HCT116 (cell line): ENCODE results near the gene TMEM169. TPM values are rescaled to one million over a fixed set of nuclear protein-coding genes. Genes with fewer than 3 reads are reported as not detected.

Experiments
- ATAC-seq: fragments of 200-7000 bp; cut with Tn5 transposase; 2 replicates; pipeline ENCODE4 v1.9.1; 2020; ENCODE audit warnings: mild to moderate bottlenecking, moderate library complexity
- BruUV-seq: library from RNA; stranded (reverse); fragments of 400-500 nt; replicated peaks from 2 replicates; lab custom pipeline; 2021; lab: Mats Ljungman, UMichigan
- CTCF ChIA-PET: fragments of 300-600 bp; sonication (Branson Sonifier 250); formaldehyde crosslinking; loops from one replicate; lab custom pipeline; 2021; ENCODE audit warnings: antibody characterized with exemption; lab: Charles Lee
- POLR2A ChIA-PET: fragments of 300-600, 350-600 bp; sonication (Branson Sonifier 250); formaldehyde crosslinking; loops from one replicate; lab custom pipeline; 2021; ENCODE audit warnings: antibody characterized with exemption; lab: Charles Lee
- RAD21 ChIA-PET, 2 experiments: fragments of 300-600 bp; sonication (Branson Sonifier 250); formaldehyde crosslinking; loops; one replicate each; lab custom pipeline; 2023; ENCODE audit warnings: low total read pairs in 2 of 2; ENCODE audit not compliant: uncharacterized antibody in 2 of 2, unreplicated experiment in 2 of 2, low non-redundant PET in 1 of 2; lab: Charles Lee
- DNase-seq: peaks from one replicate; pipeline ENCODE4 v3.0.0-alpha.2; 2010; ENCODE audit warnings: low read depth, low spot score
- H2AFZ ChIP-seq: fragments of 200-600 bp; shearing (Covaris generic), sonication (generic); 2 replicates; pipeline ENCODE4 v1.6.1; 2017; ENCODE audit warnings: low read depth, mixed run types, mixed read lengths, antibody characterized with exemption, low read length; ENCODE audit not compliant: poor library complexity, severe bottlenecking
- H3K27ac ChIP-seq: 2 replicates; pipeline ENCODE4 v1.5.1; 2012; ENCODE audit warnings: low read depth, low read length
- H3K27me3 ChIP-seq: fragments of 200-600 bp; sonication (generic); 2 replicates; pipeline ENCODE4 v1.6.1; 2016; ENCODE audit warnings: mixed run types, low read length, mixed read lengths; ENCODE audit not compliant: insufficient read depth
- H3K36me3 ChIP-seq, 2 experiments: fragments of 200-500 bp in 1 of 2; fragments of 200-600 bp in 1 of 2; sonication (Bioruptor generic) in 1 of 2; sonication (generic) in 1 of 2; 2 replicates each; pipeline versions ENCODE4 v1.5.1 to v1.6.1; 2014 to 2016; ENCODE audit warnings: low read length in 2 of 2, inconsistent platforms in 1 of 2, mixed read lengths in 1 of 2, mixed run types in 1 of 2; ENCODE audit not compliant: insufficient read depth in 2 of 2, control insufficient read depth in 1 of 2
- H3K4me1 ChIP-seq, 2 experiments: fragments of 200-600 bp in 1 of 2; sonication (generic) in 1 of 2; 2 replicates each; pipeline versions ENCODE4 v1.5.1 to v1.6.1; 2012 to 2017; ENCODE audit warnings: low read length in 2 of 2, inconsistent platforms in 1 of 2, mild to moderate bottlenecking in 1 of 2, mixed read lengths in 1 of 2, mixed run types in 1 of 2, moderate library complexity in 1 of 2; ENCODE audit not compliant: insufficient read depth in 2 of 2, control insufficient read depth in 1 of 2
- H3K4me2 ChIP-seq: fragments of 200-600 bp; sonication (generic); 2 replicates; pipeline ENCODE4 v1.6.1; 2017; ENCODE audit warnings: mixed run types, low read length, mixed read lengths
- H3K4me3 ChIP-seq, 2 experiments: fragments of 200-600 bp in 1 of 2; sonication (generic) in 1 of 2; replicated peaks in 1 of 2; 2 replicates each; pipeline ENCODE4 v1.5.1; 2011 to 2016; ENCODE audit warnings: low read length in 2 of 2, control low read depth in 1 of 2, low read depth in 1 of 2, mild to moderate bottlenecking in 1 of 2, mixed read lengths in 1 of 2, mixed run types in 1 of 2
- H3K79me2 ChIP-seq: fragments of 200-600 bp; sonication (generic); 2 replicates; pipeline ENCODE4 v1.6.1; 2017; ENCODE audit warnings: mild to moderate bottlenecking, mixed run types, low read length, moderate library complexity, mixed read lengths; ENCODE audit not compliant: insufficient read depth
- H3K9ac ChIP-seq: fragments of 200-600 bp; sonication (generic); 2 replicates; pipeline ENCODE4 v1.6.1; 2016; ENCODE audit warnings: low read length, mixed read lengths
- H3K9me2 ChIP-seq: fragments of 200-600 bp; sonication (generic), shearing (Covaris generic); 2 replicates; pipeline ENCODE4 v1.6.1; 2017; ENCODE audit warnings: mixed run types, mild to moderate bottlenecking, moderate library complexity; ENCODE audit not compliant: insufficient read depth
- H3K9me3 ChIP-seq, 2 experiments: fragments of 200-500 bp in 1 of 2; fragments of 200-600 bp in 1 of 2; sonication (Bioruptor generic) in 1 of 2; sonication (generic) in 1 of 2; 2 replicates each; pipeline ENCODE4 v1.6.1; 2014 to 2017; ENCODE audit warnings: low read length in 2 of 2, mixed read lengths in 2 of 2, inconsistent platforms in 1 of 2, low read depth in 1 of 2, mild to moderate bottlenecking in 1 of 2, mixed run types in 1 of 2, moderate library complexity in 1 of 2; ENCODE audit not compliant: control insufficient read depth in 1 of 2, insufficient read depth in 1 of 2
- H4K20me1 ChIP-seq: fragments of 200-600 bp; sonication (generic), shearing (Covaris generic); 2 replicates; pipeline ENCODE4 v1.6.1; 2017; ENCODE audit warnings: mixed run types, mild to moderate bottlenecking, moderate library complexity; ENCODE audit not compliant: insufficient read depth
- ATF3 ChIP-seq: IDR thresholded peaks from 2 replicates; pipeline ENCODE4 v1.6.1; 2012
- CBX3 ChIP-seq: IDR thresholded peaks from 2 replicates; pipeline ENCODE4 v1.6.1; 2012; ENCODE audit warnings: low read depth
- CEBPB ChIP-seq: IDR thresholded peaks from 2 replicates; pipeline ENCODE4 v1.6.1; 2012; ENCODE audit warnings: low read depth
- CTCF ChIP-seq, 3 experiments: fragments of 200-600 bp in 1 of 3; sonication (generic) in 1 of 3; IDR thresholded peaks in 2 of 3; conservative IDR thresholded peaks in 1 of 3; 2 replicates each; pipeline ENCODE4 v1.5.1; 2012 to 2017; ENCODE audit warnings: low read depth in 2 of 3, low read length in 2 of 3, antibody characterized with exemption in 1 of 3, borderline replicate concordance in 1 of 3, control low read depth in 1 of 3, mild to moderate bottlenecking in 1 of 3, mixed read lengths in 1 of 3, mixed run types in 1 of 3, moderate library complexity in 1 of 3; ENCODE audit not compliant: insufficient read depth in 1 of 3
- EGR1 ChIP-seq: IDR thresholded peaks from 2 replicates; pipeline ENCODE4 v1.6.1; 2012; ENCODE audit warnings: low read depth
- EZH2phosphoT487 ChIP-seq: fragments of 200-600 bp; IDR thresholded peaks from 2 replicates; pipeline ENCODE4 v1.6.1; 2018; ENCODE audit warnings: antibody characterized with exemption, borderline replicate concordance
- FOSL1 ChIP-seq: IDR thresholded peaks from 2 replicates; pipeline ENCODE4 v1.6.1; 2012; ENCODE audit warnings: low read depth
- MAX ChIP-seq: IDR thresholded peaks from 2 replicates; pipeline ENCODE4 v1.6.1; 2012
- POLR2A ChIP-seq: IDR thresholded peaks from 2 replicates; pipeline ENCODE4 v1.7.0; 2011; ENCODE audit warnings: borderline replicate concordance; ENCODE audit not compliant: insufficient read depth, insufficient read length; ENCODE audit errors: extremely low read depth
- POLR2AphosphoS5 ChIP-seq: IDR thresholded peaks from 2 replicates; pipeline ENCODE4 v1.6.1; 2011; ENCODE audit warnings: mild to moderate bottlenecking, low read depth, low read length, moderate library complexity
- SP1 ChIP-seq: IDR thresholded peaks from 2 replicates; pipeline ENCODE4 v1.6.1; 2012; ENCODE audit warnings: low read depth
- SRF ChIP-seq: IDR thresholded peaks from 2 replicates; pipeline ENCODE4 v1.6.1; 2012; ENCODE audit warnings: low read depth
- YY1 ChIP-seq: IDR thresholded peaks from 2 replicates; pipeline ENCODE4 v1.6.1; 2011; ENCODE audit warnings: low read length, low read depth, moderate library complexity, mild to moderate bottlenecking; ENCODE audit not compliant: insufficient replicate concordance; ENCODE audit errors: extremely low read depth
- ZBTB33 ChIP-seq: IDR thresholded peaks from 2 replicates; pipeline ENCODE4 v1.6.1; 2011; ENCODE audit warnings: mild to moderate bottlenecking, low read length, moderate library complexity; ENCODE audit not compliant: insufficient replicate concordance; ENCODE audit errors: extremely low read depth
- ZNF274 ChIP-seq: fragments of 200-500 bp; sonication (Bioruptor generic); IDR thresholded peaks from 2 replicates; pipeline ENCODE4 v1.6.1; 2014; ENCODE audit warnings: mild to moderate bottlenecking, low read depth, low read length, inconsistent platforms
- intact Hi-C: fragments of 100-400 bp; cut with micrococcal nuclease; formaldehyde crosslinking; loops from 2 replicates; pipeline ENCODE4 v1.10.0; 2022
- total RNA-seq: library from RNA; stranded (reverse); gene quantifications from one replicate; pipeline ENCODE4 v1.2.1, GENCODE V29; 2021; ENCODE audit not compliant: unreplicated experiment

TMEM169 gene
- total RNA-seq, 1 experiment from 2014 or later: 0.42 TPM

- Histone ChIP-seq H3K9me3 (no peaks in the 10 kb centered on the region), H3K27me3 (no peaks in the 10 kb centered on the region), H2AFZ (no peak overlapping the region), H3K9ac (no peak overlapping the region), H3K36me3 (no peaks in the 10 kb centered on the region; a peak in 1 of 4 replicates), H3K4me2 (no peak overlapping the region), H3K9me2 (no peaks in the 10 kb centered on the region), H3K4me3 (no peak overlapping the region), H3K27ac (no peak overlapping the region), H3K4me1 (no peaks in the 10 kb centered on the region), H3K79me2 (no peaks in the 10 kb centered on the region), H4K20me1 (no peaks in the 10 kb centered on the region)
- BruUV-seq: no TSS peak
- TF ChIP-seq ZNF274: no peak
- TF ChIP-seq YY1: no peak
- TF ChIP-seq CBX3: no peak
- no peak for TF ChIP-seq ZBTB33
- TF ChIP-seq FOSL1: no peak
- TF ChIP-seq CEBPB: no peak
- RAD21 ChIA-PET: no interaction called here
- POLR2A ChIA-PET: no interaction called here
- CTCF ChIA-PET: no interaction called here
- DNase-seq (no peak), ATAC-seq (no peak)
- intact Hi-C loops: no loop called here
These were observed 34.3 kb upstream of the TMEM169 start for GRCh38 chr2:216047397-216047796.

GRCh38 chr2:216049452-216049851 is 32.3 kb upstream of the TMEM169 start:
- H3K4me1 ChIP-seq: no peaks in the 10 kb centered on the region
- ChIA-PET CTCF (no interaction called here), RAD21 (no interaction called here)
- no peak for TF ChIP-seq ATF3
- no peak for TF ChIP-seq YY1
- no peak for TF ChIP-seq POLR2A
- no peak for TF ChIP-seq MAX
- no peak for TF ChIP-seq SP1
- no peak for TF ChIP-seq SRF
- no peak for TF ChIP-seq CBX3
- no peak for TF ChIP-seq EZH2phosphoT487
- no peak for TF ChIP-seq EGR1
- no peak for TF ChIP-seq CEBPB
- TF ChIP-seq CTCF (IDR thresholded peaks at IDR 0.05 in 2 of 3, conservative IDR thresholded peaks at IDR 0.05 in 1 of 3; ENCODE audit: borderline replicate concordance in 1 of 3, insufficient read depth in 1 of 3, low read depth in 2 of 3, low read length in 2 of 3): no peak
- TF ChIP-seq POLR2AphosphoS5: no peak

More at GRCh38 chr2:216049452-216049851, 32.3 kb upstream of the TMEM169 start:
- DNase-seq (no peak), ATAC-seq (no peak)
- Histone ChIP-seq H3K9me2 (no peaks in the 10 kb centered on the region), H3K4me3 (no peak overlapping the region), H3K79me2 (no peaks in the 10 kb centered on the region), H3K27ac (no peak overlapping the region), H3K36me3 (no peaks in the 10 kb centered on the region), H3K27me3 (no peaks in the 10 kb centered on the region), H3K9me3 (no peaks in the 10 kb centered on the region), H3K4me2 (no peak overlapping the region), H3K9ac (no peak overlapping the region), H2AFZ (no peak overlapping the region), H4K20me1 (no peaks in the 10 kb centered on the region)
- POLR2A ChIA-PET: no interaction called here
- intact Hi-C loops: no loop called here
- no TSS peak for BruUV-seq
